Testis (tissue), 2 donors: ENCODE results near the gene GRIA2.

Experiments used
- POLR2A ChIP-seq: fragments of 450-650 bp; IDR thresholded peaks from one replicate; pipeline ENCODE4 v1.6.1; 2017; ENCODE audit warnings: antibody characterized with exemption, mild to moderate bottlenecking, moderate library complexity
- TF ChIP-seq, protein P1 (sequence below), 3 experiments: fragments of 450-650 bp in 2 of 3; fragments of 200-600 bp in 1 of 3; sonication (generic) in 1 of 3; IDR thresholded peaks; one replicate each; pipeline ENCODE4 v1.5.1; 2016 to 2019; ENCODE audit warnings: antibody characterized with exemption in 3 of 3, mild to moderate bottlenecking in 2 of 3, moderate library complexity in 1 of 3

DNA sequence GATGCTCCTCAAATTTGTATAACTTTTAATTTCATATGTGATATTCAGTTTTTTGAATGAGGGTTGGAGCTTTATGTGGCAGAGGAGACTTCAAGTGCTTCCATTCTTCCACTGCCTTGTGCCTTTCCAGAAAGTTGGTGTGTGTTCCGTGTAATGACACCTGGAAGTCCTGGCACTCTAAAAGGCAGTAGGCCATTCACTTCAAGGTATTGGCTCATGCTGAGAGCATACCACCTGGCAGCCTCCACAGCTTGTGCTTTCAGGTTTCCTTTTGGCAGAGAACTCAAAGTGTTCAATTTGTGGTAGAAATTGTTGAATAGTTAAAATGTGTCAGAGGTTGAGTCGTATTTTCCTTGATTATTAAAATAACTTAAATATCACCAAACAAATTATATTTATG, 49.6 kb downstream of the GRIA2 start:
- no peak for TF ChIP-seq POLR2A
- TF ChIP-seq, protein P1, sequence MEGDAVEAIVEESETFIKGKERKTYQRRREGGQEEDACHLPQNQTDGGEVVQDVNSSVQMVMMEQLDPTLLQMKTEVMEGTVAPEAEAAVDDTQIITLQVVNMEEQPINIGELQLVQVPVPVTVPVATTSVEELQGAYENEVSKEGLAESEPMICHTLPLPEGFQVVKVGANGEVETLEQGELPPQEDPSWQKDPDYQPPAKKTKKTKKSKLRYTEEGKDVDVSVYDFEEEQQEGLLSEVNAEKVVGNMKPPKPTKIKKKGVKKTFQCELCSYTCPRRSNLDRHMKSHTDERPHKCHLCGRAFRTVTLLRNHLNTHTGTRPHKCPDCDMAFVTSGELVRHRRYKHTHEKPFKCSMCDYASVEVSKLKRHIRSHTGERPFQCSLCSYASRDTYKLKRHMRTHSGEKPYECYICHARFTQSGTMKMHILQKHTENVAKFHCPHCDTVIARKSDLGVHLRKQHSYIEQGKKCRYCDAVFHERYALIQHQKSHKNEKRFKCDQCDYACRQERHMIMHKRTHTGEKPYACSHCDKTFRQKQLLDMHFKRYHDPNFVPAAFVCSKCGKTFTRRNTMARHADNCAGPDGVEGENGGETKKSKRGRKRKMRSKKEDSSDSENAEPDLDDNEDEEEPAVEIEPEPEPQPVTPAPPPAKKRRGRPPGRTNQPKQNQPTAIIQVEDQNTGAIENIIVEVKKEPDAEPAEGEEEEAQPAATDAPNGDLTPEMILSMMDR (IDR thresholded peaks at IDR 0.05), result no peak
